Measurements from ENCODE around the gene MIA2.

GRCh38 chr14:39218171-39218769, 15.4 kb upstream of the MIA2 start:
- TF ChIP-seq CTCF (IDR thresholded peaks at IDR 0.05): no peak
- TF ChIP-seq POLR2A (IDR thresholded peaks at IDR 0.05): no peak
